GM21825 (cell line): ENCODE results near the gene NOXO1.
"Not testable (repeated sequence)": the region's sequence is repeated elsewhere in the genome, so short reads cannot be mapped to it uniquely, and the experiment has no call there.

Experiments used
- ATAC-seq: cut with Tn5 transposase; IDR thresholded peaks from one replicate; pipeline ENCODE4 v1.9.1; 2021; ENCODE audit warnings: mild to moderate bottlenecking, moderate library complexity; ENCODE audit not compliant: unreplicated experiment

The NOXO1 gene

DNA sequence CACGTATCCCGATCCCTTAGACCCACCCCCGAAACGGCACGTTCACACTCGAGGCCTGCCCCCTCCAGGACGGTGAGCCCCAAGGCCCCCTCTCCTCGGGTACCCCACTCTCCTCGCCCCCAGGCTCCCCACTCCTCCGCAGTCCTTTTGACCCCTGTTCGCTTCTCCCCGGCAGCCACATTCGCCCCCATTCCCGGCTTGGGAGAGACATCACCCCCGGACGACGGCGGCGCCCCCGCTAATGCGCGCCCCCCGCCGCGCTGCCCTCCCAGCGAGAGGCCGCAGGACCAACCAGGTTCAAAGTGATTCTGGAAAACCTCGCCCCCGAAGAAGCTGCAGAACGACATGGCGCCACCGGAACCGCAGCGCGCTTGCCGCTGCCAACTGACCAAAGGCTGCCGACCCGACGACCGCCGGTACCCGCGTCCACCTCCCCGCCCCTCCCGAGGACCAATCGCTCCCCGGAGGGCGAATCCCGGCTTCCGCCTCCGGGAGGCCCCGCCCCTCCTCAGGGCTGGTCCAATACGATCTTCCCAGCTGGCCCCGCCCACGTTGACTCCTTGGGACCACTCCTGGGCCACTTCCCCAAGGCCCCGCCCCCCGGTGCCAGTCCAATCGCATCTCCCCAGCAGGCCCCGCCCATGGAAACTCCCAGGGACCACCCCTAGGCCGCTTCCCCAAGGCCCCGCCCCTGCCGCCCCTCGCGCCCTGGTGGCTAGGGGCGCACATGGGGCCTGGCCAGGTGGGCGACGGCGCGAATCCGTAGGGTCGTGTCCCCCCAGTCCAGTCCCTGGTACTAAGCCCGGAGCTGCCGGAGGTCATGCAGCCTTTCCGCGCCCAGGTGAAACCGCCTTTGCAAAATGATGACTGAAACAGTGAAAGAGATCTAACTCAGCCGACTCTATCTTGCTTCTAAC, 38.2 kb downstream of the NOXO1 start, which contains the start of gene MSRB1:
MSRB1 (minus strand) TSS at position 390 of the 917 bp plus-strand sequence; CDS start at position 347, 43 bp downstream.
- peak; percentile 89 for ATAC-seq

DNA sequence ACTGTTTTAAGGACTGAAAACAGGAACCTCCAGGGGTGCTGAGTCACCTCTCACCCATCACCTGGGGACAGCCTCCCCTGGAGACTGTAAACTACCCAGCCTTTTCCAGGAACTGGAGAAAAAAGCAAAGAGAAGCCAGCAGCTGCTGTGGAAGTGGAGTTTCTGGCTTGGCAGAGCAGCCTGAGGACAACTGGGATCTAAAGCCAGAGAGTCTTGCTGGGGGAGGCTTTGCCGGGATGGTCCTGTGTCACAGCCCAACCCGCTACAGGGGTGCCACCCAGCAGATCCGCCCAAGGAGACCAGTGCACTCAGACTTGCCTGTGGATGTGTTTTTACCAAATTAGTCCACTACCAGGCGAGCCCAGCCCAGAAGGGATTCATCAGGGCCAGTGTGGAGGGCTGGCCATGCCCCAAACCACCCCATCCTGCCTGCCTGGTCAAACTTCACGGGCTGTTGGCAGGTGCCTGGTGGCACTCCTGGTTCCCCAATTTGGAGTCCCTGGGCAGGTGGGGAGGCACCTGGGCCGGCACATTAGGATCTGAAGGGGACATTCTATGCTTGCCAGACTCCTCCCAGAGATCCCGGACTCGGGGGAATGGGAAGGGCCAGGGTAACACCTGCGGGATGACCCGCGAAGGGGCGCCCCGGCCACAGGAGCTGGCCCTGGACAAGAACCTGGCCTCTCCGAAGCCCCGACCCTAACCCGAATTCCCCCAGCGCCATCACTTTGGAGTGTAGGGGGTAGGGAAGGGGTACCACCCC, 39.0 kb downstream of the NOXO1 start:
- ATAC-seq: no peak

GRCh38 chr16:1941162-1942046, 39.9 kb downstream of the NOXO1 start:
- ATAC-seq: no peak

GRCh38 chr16:1940273-1941161, 40.8 kb downstream of the NOXO1 start:
- ATAC-seq: no peak

GRCh38 chr16:1939833-1940232, 41.4 kb downstream of the NOXO1 start:
- ATAC-seq: not testable (repeated sequence)

DNA sequence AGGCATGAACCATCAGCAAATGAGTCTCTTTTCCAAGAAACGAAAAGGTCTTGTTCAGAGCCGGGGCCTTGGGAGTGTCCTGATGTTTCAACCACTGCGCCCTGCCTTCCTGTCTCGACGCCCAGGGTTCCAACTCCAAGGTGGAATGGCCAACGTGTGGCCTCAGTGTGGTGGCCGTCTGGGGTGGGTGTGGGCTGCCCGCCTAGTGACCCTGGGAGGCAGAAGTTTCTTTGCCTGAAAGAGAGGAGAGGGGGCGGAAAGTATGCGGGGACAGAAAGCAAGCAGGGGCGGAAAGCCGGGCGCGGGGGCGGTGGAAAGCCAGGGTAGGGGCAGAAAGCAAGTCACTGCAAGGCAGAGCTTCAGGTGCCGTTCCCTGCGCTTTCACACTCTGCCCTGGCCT, 42.4 kb downstream of the NOXO1 start:
- ATAC-seq: no peak

GRCh38 chr16:1938316-1938715, 43.0 kb downstream of the NOXO1 start:
- ATAC-seq: no peak

DNA sequence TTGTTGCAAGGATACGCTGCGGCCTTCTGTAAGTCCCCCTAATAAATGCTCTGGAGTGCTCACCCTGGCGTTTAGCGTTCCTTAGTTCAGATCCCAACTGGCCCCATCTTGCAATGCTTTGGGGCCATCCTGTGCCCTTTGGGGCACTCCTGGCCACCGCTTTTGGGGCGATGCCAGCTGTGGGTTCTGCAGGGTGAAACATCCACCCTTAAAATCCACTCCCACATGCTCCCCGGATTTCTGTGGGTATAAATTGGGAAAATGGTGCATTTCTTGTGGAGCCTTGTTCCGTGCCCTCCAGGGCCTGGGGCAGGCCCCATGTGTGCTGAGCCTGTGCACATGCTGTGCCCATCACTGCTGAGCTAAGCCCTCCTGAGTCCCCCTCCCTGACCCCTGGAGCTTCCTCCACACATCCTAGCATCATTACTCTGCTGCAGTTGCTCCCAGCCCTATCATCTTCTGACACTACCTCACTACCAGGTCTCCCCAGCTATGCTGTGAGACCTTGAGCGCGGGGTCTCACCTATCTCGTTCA, 44.3 kb downstream of the NOXO1 start:
- ATAC-seq: no peak

DNA sequence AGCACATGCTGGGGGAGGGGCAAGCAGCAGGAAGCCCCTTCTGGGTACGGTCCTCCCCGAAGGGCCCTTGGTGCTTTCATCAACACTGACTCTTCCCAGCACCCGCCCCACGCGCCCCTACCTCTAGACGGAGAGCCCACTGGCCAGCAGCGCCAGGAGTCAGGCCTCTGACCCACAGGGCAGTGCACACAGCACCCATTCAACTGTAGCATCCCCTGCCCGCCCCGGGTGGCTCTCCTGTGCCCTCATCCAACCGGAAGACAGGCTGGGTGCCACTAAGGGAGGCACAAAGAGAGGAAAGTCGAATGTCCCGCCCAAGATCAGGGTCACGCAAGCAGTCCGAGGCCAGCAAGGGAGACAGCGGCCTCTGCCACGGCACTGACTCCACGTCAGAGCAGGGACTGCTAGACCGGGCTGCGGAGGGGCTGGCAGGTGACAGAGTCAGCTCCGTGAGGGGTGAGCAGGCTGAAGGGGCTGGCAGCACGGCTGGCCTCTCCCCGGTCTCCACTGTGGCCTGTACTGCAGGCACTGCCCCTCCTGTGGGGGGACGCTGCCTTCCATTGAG, 48.1 kb downstream of the NOXO1 start:
- ATAC-seq: no peak

DNA sequence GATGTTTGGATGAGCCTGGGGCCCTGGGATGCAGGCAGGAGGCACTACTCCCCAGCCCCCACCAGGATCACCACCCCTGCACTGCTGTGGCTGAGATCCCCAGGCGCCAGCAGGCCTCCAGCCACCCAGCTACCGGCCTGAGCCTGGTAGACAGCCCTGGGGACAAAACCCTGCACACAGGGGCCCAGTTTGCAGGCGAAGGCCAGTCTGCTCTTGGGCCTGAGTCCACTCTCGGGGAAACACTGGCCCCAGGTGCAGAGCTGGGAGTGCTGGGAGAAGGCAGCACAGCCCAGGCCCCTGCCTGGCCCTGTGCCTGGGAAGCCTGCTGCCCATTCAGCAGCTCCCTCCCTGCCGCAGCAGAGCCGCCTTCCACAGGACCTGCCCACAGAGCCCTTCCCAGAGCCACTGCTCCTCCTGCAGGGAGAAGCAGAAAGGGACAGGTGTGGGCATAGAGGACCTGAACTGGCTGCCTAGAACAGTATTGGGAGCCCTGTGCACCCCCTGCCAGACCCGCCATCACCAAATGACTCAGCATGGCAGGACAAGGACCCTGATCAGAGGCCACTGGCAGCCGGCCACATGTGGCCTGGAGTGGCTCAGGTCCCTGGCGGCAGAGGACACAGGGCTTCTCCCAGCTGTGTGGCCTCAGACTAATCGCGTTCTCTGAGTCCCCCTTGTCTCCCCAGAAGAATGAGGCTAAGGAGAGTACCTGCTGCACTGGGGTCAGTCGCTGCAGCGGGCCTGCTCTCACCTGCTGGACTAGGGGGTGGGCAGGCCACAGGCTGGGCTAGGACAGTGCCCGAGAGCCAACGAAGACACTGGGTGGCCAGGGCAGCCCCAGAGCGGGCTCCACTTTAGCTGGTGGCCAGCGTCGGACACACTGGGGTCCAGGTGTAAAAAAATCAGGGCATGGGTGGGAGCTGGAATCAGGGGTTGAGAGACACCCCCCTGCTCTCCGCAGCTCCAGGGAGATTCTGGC, 48.9 kb downstream of the NOXO1 start:
- no peak for ATAC-seq

GRCh38 chr16:1930338-1930720, 50.9 kb downstream of the NOXO1 start:
- ATAC-seq: no peak

- peak; percentile 90 for ATAC-seq
Measured at GRCh38 chr16:1929578-1930337, 51.5 kb downstream of the NOXO1 start.

- ATAC-seq: no peak
Measured at GRCh38 chr16:1929105-1929504, 52.2 kb downstream of the NOXO1 start.
